Erythroblast (primary cell): ENCODE measurements around the gene DEFB114.

ENCODE experiments used
- GATA1 ChIP-seq: IDR thresholded peaks from 2 replicates; pipeline ENCODE4 v1.6.1; 2011; ENCODE audit warnings: low read depth, mild to moderate bottlenecking, control low read depth, low read length, moderate library complexity
- POLR2A ChIP-seq: IDR thresholded peaks from 2 replicates; pipeline ENCODE4 v1.6.1; 2011; ENCODE audit warnings: mild to moderate bottlenecking, low read length

GRCh38 chr6:49951926-49952325 lies 12.0 kb downstream of the DEFB114 start:
- TF ChIP-seq POLR2A = no peak
- no peak for TF ChIP-seq GATA1
